H9 (cell line): ENCODE data around the gene LAMC1. TPM values are rescaled to one million over a fixed set of nuclear protein-coding genes. Genes with fewer than 3 reads are reported as not detected.

Experiments used
- DNase-seq: peaks from one replicate; pipeline ENCODE4 v3.0.0-alpha.2; 2017
- H2AFZ ChIP-seq: one replicate; pipeline ENCODE4 v1.6.1; 2013; ENCODE audit warnings: mild to moderate bottlenecking, low read length, control low read depth, moderate library complexity
- H2AK5ac ChIP-seq: 2 replicates; pipeline ENCODE4 v1.6.1; 2013; ENCODE audit warnings: low read length, control low read depth, mixed read lengths; ENCODE audit not compliant: insufficient read length
- H2BK120ac ChIP-seq: one replicate; pipeline ENCODE4 v1.6.1; 2013; ENCODE audit warnings: low read depth, mild to moderate bottlenecking, low read length, control low read depth, inconsistent platforms; ENCODE audit not compliant: poor library complexity, severe bottlenecking
- H2BK12ac ChIP-seq: 2 replicates; pipeline ENCODE4 v1.6.1; 2013; ENCODE audit warnings: low read length, control low read depth, mixed read lengths, low read depth; ENCODE audit not compliant: insufficient read length
- H2BK15ac ChIP-seq: 2 replicates; pipeline ENCODE4 v1.6.1; 2013; ENCODE audit warnings: low read depth, low read length, control low read depth
- H2BK20ac ChIP-seq: one replicate; pipeline ENCODE4 v1.6.1; 2013; ENCODE audit warnings: low read depth, mild to moderate bottlenecking, low read length, control low read depth, inconsistent platforms; ENCODE audit not compliant: poor library complexity, severe bottlenecking
- H2BK5ac ChIP-seq: 2 replicates; pipeline ENCODE4 v1.6.1; 2013; ENCODE audit warnings: low read length, control low read depth, mixed read lengths; ENCODE audit not compliant: insufficient read length
- H3K14ac ChIP-seq: 2 replicates; pipeline ENCODE4 v1.6.1; 2013; ENCODE audit warnings: low read length, control low read depth; ENCODE audit not compliant: insufficient read depth
- H3K18ac ChIP-seq: 2 replicates; pipeline ENCODE4 v1.6.1; 2013; ENCODE audit warnings: low read depth, mild to moderate bottlenecking, mixed read lengths, low read length, control low read depth; ENCODE audit not compliant: insufficient read length
- H3K23ac ChIP-seq: 2 replicates; pipeline ENCODE4 v1.6.1; 2013; ENCODE audit warnings: low read length, control low read depth, mixed read lengths, low read depth; ENCODE audit not compliant: insufficient read length
- H3K23me2 ChIP-seq: 2 replicates; pipeline ENCODE4 v1.6.1; 2013; ENCODE audit warnings: low read depth, mild to moderate bottlenecking, mixed read lengths, low read length, control low read depth; ENCODE audit not compliant: insufficient read length, poor library complexity, severe bottlenecking
- H3K27ac ChIP-seq: 2 replicates; pipeline ENCODE4 v1.5.1; 2013; ENCODE audit warnings: low read length, control low read depth, mixed read lengths, low read depth; ENCODE audit not compliant: insufficient read length
- H3K27me3 ChIP-seq: 2 replicates; pipeline ENCODE4 v1.6.1; 2013; ENCODE audit warnings: low read length, control low read depth, inconsistent platforms; ENCODE audit not compliant: insufficient read depth
- H3K4ac ChIP-seq: 2 replicates; pipeline ENCODE4 v1.6.1; 2013; ENCODE audit warnings: low read depth, mild to moderate bottlenecking, control low read depth, inconsistent platforms, low read length, moderate library complexity
- H3K4me1 ChIP-seq: 2 replicates; pipeline ENCODE4 v1.6.1; 2013; ENCODE audit warnings: low read length, control low read depth, inconsistent platforms; ENCODE audit not compliant: insufficient read depth
- H3K4me2 ChIP-seq: 2 replicates; pipeline ENCODE4 v1.6.1; 2013; ENCODE audit warnings: low read length, control low read depth, mixed read lengths; ENCODE audit not compliant: insufficient read length, insufficient read depth
- H3K56ac ChIP-seq: 2 replicates; pipeline ENCODE4 v1.6.1; 2013; ENCODE audit warnings: low read depth, mild to moderate bottlenecking, mixed read lengths, low read length, control low read depth; ENCODE audit not compliant: insufficient read length
- H3K79me1 ChIP-seq: 2 replicates; pipeline ENCODE4 v1.6.1; 2013; ENCODE audit warnings: low read depth, mild to moderate bottlenecking, moderate library complexity, low read length, control low read depth, inconsistent platforms; ENCODE audit not compliant: insufficient read depth, poor library complexity, severe bottlenecking
- H3K79me2 ChIP-seq: 2 replicates; pipeline ENCODE4 v1.6.1; 2013; ENCODE audit warnings: low read length, control low read depth, inconsistent platforms; ENCODE audit not compliant: insufficient read depth
- H3K9ac ChIP-seq: 2 replicates; pipeline ENCODE4 v1.6.1; 2013; ENCODE audit warnings: low read length, control low read depth, mixed read lengths; ENCODE audit not compliant: insufficient read length; ENCODE audit errors: extremely low read depth
- H3K9me3 ChIP-seq: one replicate; pipeline ENCODE4 v1.6.1; 2013; ENCODE audit warnings: low read depth, low read length, inconsistent platforms; ENCODE audit not compliant: control insufficient read depth
- H3T11ph ChIP-seq: one replicate; pipeline ENCODE4 v1.6.1; 2013; ENCODE audit warnings: mild to moderate bottlenecking, low read length, control low read depth, inconsistent platforms
- H4K20me1 ChIP-seq: one replicate; pipeline ENCODE4 v1.6.1; 2013; ENCODE audit not compliant: control insufficient read depth, insufficient read length, insufficient read depth
- H4K5ac ChIP-seq: 2 replicates; pipeline ENCODE4 v1.6.1; 2013; ENCODE audit warnings: low read depth, mild to moderate bottlenecking, mixed read lengths, low read length, control low read depth; ENCODE audit not compliant: insufficient read length
- H4K8ac ChIP-seq: replicated peaks from 2 replicates; pipeline ENCODE4 v1.6.1; 2013; ENCODE audit warnings: low read length, control low read depth, mixed read lengths, low read depth; ENCODE audit not compliant: insufficient read length
- H4K91ac ChIP-seq: 2 replicates; pipeline ENCODE4 v1.6.1; 2013; ENCODE audit warnings: low read depth, mild to moderate bottlenecking, moderate library complexity, mixed read lengths, low read length, control low read depth; ENCODE audit not compliant: insufficient read length
- H3K27ac Mint-ChIP-seq, 3 experiments: 2 replicates in 2 of 3; 3 replicates in 1 of 3; pipeline ENCODE4 v1.8.0; 2020 to 2021; ENCODE audit warnings: mixed read lengths in 3 of 3, mild to moderate bottlenecking in 1 of 3, moderate library complexity in 1 of 3
- H3K27me3 Mint-ChIP-seq: 2 replicates; pipeline ENCODE4 v1.8.0; 2021; ENCODE audit warnings: low read depth, mild to moderate bottlenecking, moderate library complexity, mixed read lengths
- H3K36me3 Mint-ChIP-seq, 3 experiments: 2 replicates in 2 of 3; 3 replicates in 1 of 3; pipeline ENCODE4 v1.8.0; 2020 to 2021; ENCODE audit warnings: low read depth in 3 of 3, mixed read lengths in 3 of 3; ENCODE audit not compliant: insufficient read depth in 1 of 3
- H3K4me1 Mint-ChIP-seq, 2 experiments: 2 replicates each; pipeline ENCODE4 v1.8.0; 2020; ENCODE audit warnings: mixed read lengths in 2 of 2
- H3K4me3 Mint-ChIP-seq, 2 experiments: 2 replicates in 1 of 2; 3 replicates in 1 of 2; pipeline ENCODE4 v1.8.0; 2020 to 2021; ENCODE audit warnings: mild to moderate bottlenecking in 2 of 2, mixed read lengths in 2 of 2, moderate library complexity in 1 of 2
- H3K9me3 Mint-ChIP-seq, 2 experiments: 2 replicates in 1 of 2; 3 replicates in 1 of 2; pipeline ENCODE4 v1.8.0; 2020; ENCODE audit warnings: mild to moderate bottlenecking in 2 of 2, mixed read lengths in 2 of 2, moderate library complexity in 1 of 2
- CTCF ChIP-seq: fragments of 200-600 bp; sonication (generic); conservative IDR thresholded peaks from 3 replicates; pipeline ENCODE4 v1.8.0; 2021; ENCODE audit warnings: antibody characterized with exemption, mild to moderate bottlenecking
- WGBS: extraction: QIAGEN DNeasy Blood & Tissue Kit; methylation state at CpG from one replicate; pipeline ENCODE4 v1.1.7; 2013; ENCODE audit warnings: missing lambda C conversion rate, low lambda C conversion rate, mixed read lengths; ENCODE audit not compliant: insufficient read length; ENCODE audit errors: extremely low coverage; 5-methylcytosine and 5-hydroxymethylcytosine counted together
- total RNA-seq: library from RNA; stranded (reverse); gene quantifications from 2 replicates; pipeline ENCODE4 v1.2.1, GENCODE V29; 2021

LAMC1 gene
- total RNA-seq, 1 experiment from 2014 or later: 96.2 TPM

GRCh38 chr1:183139281-183139942 is 116.2 kb downstream of the LAMC1 start:
- no peaks in the 10 kb centered on the region for H3K27me3 Mint-ChIP-seq
- no peak for DNase-seq
- Histone ChIP-seq H3K79me1 (no peaks in the 10 kb centered on the region), H2BK120ac (no peak overlapping the region), H4K20me1 (no peaks in the 10 kb centered on the region), H2AFZ (no peak overlapping the region), H2AK5ac (no peak overlapping the region), H3K9me3 (no peaks in the 10 kb centered on the region), H3K23ac (no peak overlapping the region), H2BK20ac (no peak overlapping the region), H3T11ph (no peak overlapping the region), H3K56ac (no peak overlapping the region), H4K91ac (no peak overlapping the region), H4K5ac (no peak overlapping the region), H2BK12ac (no peak overlapping the region), H2BK15ac (no peak overlapping the region), H3K9ac (no peak overlapping the region), H3K14ac (no peak overlapping the region), H3K4me2 (no peak overlapping the region), H3K23me2 (no peaks in the 10 kb centered on the region), H3K4ac (no peak overlapping the region), H3K4me1 (no peaks in the 10 kb centered on the region), H3K18ac (no peak overlapping the region), H3K79me2 (no peaks in the 10 kb centered on the region), H2BK5ac (no peak overlapping the region), H3K27ac (no peak overlapping the region), H4K8ac (no peak overlapping the region), H3K27me3 (no peaks in the 10 kb centered on the region)
- H3K36me3 Mint-ChIP-seq: peaks cover 20 to 56% (median 41%) of the 10 kb centered on the region in 3 experiments
- no peak overlapping the region for H3K4me3 Mint-ChIP-seq
- no peaks in the 10 kb centered on the region for H3K9me3 Mint-ChIP-seq
- no peak overlapping the region for H3K27ac Mint-ChIP-seq
- no peak for TF ChIP-seq CTCF
- WGBS: no CpG with 5 or more reads among the region's 4 CpGs
- peaks cover 0 to 8% of the 10 kb centered on the region in 2 experiments; a peak in 2 of 4 replicates for H3K4me1 Mint-ChIP-seq
